GM23338 (cell line): ENCODE measurements around the gene KCNJ6. TPM values are rescaled to one million over a fixed set of nuclear protein-coding genes. Genes with fewer than 3 reads are reported as not detected.
A peak's percentile ranks its signal among the peaks of the same experiment; 100 is the strongest.

Experiments used
- ATAC-seq: fragments of 200-7000 bp; cut with Tn5 transposase; 3 replicates; pipeline ENCODE4 v1.9.1; 2020
- DNase-seq: peaks from one replicate; pipeline ENCODE4 v3.0.0-alpha.2; 2015; ENCODE audit warnings: low spot score
- H2AFZ ChIP-seq: fragments of 200-600 bp; sonication (generic); 2 replicates; pipeline ENCODE4 v1.8.0; 2016; ENCODE audit warnings: antibody characterized with exemption, mild to moderate bottlenecking, moderate library complexity
- H3F3A ChIP-seq: fragments of 200-600 bp; sonication (generic); replicated peaks from 2 replicates; pipeline ENCODE4 v1.8.0; 2017; ENCODE audit warnings: antibody characterized with exemption, mixed run types, low read depth
- H3K27ac ChIP-seq: fragments of 200-600 bp; sonication (generic); 2 replicates; pipeline ENCODE4 v1.6.1; 2016; ENCODE audit warnings: low read depth
- H3K27me3 ChIP-seq: fragments of 200-600 bp; sonication (generic); 2 replicates; pipeline ENCODE4 v1.8.0; 2016; ENCODE audit warnings: mild to moderate bottlenecking, mixed run types, moderate library complexity; ENCODE audit not compliant: insufficient read depth
- H3K36me3 ChIP-seq: fragments of 200-600 bp; sonication (generic); 2 replicates; pipeline ENCODE4 v1.8.0; 2016; ENCODE audit warnings: mild to moderate bottlenecking; ENCODE audit not compliant: insufficient read depth
- H3K4me1 ChIP-seq: fragments of 200-600 bp; sonication (generic); 2 replicates; pipeline ENCODE4 v1.8.0; 2016; ENCODE audit warnings: mild to moderate bottlenecking, moderate library complexity; ENCODE audit not compliant: insufficient read depth
- H3K4me2 ChIP-seq: fragments of 200-600 bp; sonication (generic); 2 replicates; pipeline ENCODE4 v1.7.1; 2017; ENCODE audit warnings: mixed run types
- H3K4me3 ChIP-seq: fragments of 200-600 bp; sonication (generic); 2 replicates; pipeline ENCODE4 v1.6.1; 2016; ENCODE audit warnings: mixed run types
- H3K79me2 ChIP-seq: fragments of 200-600 bp; sonication (generic); replicated peaks from 2 replicates; pipeline ENCODE4 v1.8.0; 2017; ENCODE audit warnings: mild to moderate bottlenecking; ENCODE audit not compliant: insufficient read depth
- H3K9me2 ChIP-seq: fragments of 200-600 bp; sonication (generic); 2 replicates; pipeline ENCODE4 v1.8.0; 2017; ENCODE audit not compliant: insufficient read depth
- H4K20me1 ChIP-seq: fragments of 200-600 bp; sonication (generic); replicated peaks from 2 replicates; pipeline ENCODE4 v1.8.0; 2017; ENCODE audit warnings: mild to moderate bottlenecking; ENCODE audit not compliant: insufficient read depth
- H3K27ac Mint-ChIP-seq: 2 replicates; pipeline ENCODE4 v1.8.0; 2020; ENCODE audit warnings: inconsistent platforms, mild to moderate bottlenecking, moderate library complexity, mixed read lengths
- H3K27me3 Mint-ChIP-seq: 3 replicates; pipeline ENCODE4 v1.8.0; 2022; ENCODE audit warnings: low read depth, mild to moderate bottlenecking, moderate library complexity, mixed read lengths, inconsistent platforms; ENCODE audit not compliant: insufficient read depth, poor library complexity
- H3K36me3 Mint-ChIP-seq: 3 replicates; pipeline ENCODE4 v1.8.0; 2021; ENCODE audit warnings: low read depth, mild to moderate bottlenecking, inconsistent platforms, moderate library complexity, mixed read lengths
- H3K4me1 Mint-ChIP-seq: 3 replicates; pipeline ENCODE4 v1.8.0; 2020; ENCODE audit warnings: mild to moderate bottlenecking, inconsistent platforms, mixed read lengths
- H3K4me3 Mint-ChIP-seq: 3 replicates; pipeline ENCODE4 v1.8.0; 2021; ENCODE audit warnings: moderate library complexity, mild to moderate bottlenecking, inconsistent platforms, mixed read lengths
- H3K9me3 Mint-ChIP-seq: 3 replicates; pipeline ENCODE4 v1.8.0; 2020; ENCODE audit warnings: moderate library complexity, mild to moderate bottlenecking, inconsistent platforms, mixed read lengths
- CREB1 ChIP-seq: fragments of 250-450 bp; sonication (Bioruptor Pico); IDR thresholded peaks from 2 replicates; pipeline ENCODE4 v1.5.0; 2020; ENCODE audit warnings: low read depth, mild to moderate bottlenecking, moderate library complexity
- EZH2 ChIP-seq: fragments of 200-600 bp; sonication (generic); IDR thresholded peaks from one replicate; pipeline ENCODE4 v1.8.0; 2017; ENCODE audit warnings: antibody characterized with exemption, mild to moderate bottlenecking, low read depth; ENCODE audit not compliant: unreplicated experiment
- EZH2phosphoT487 ChIP-seq: fragments of 200-600 bp; sonication (generic); IDR thresholded peaks from one replicate; pipeline ENCODE4 v1.8.1; 2018; ENCODE audit warnings: antibody characterized with exemption; ENCODE audit not compliant: unreplicated experiment
- JUNB ChIP-seq: IDR thresholded peaks from one replicate; pipeline ENCODE4 v1.6.1; 2016; ENCODE audit warnings: antibody characterized with exemption; ENCODE audit not compliant: unreplicated experiment
- NANOG ChIP-seq: IDR thresholded peaks from 2 replicates; pipeline ENCODE4 v1.6.1; 2016; ENCODE audit warnings: antibody characterized with exemption, borderline replicate concordance
- STAT1 ChIP-seq: IDR thresholded peaks from one replicate; pipeline ENCODE4 v1.6.1; 2016; ENCODE audit warnings: antibody characterized with exemption; ENCODE audit not compliant: unreplicated experiment
- ZNF114 ChIP-seq: fragments of 250-450 bp; sonication (Bioruptor Pico); IDR thresholded peaks from 2 replicates; pipeline ENCODE4 v1.5.0; 2020; ENCODE audit warnings: mild to moderate bottlenecking, moderate library complexity
- ZNF331 ChIP-seq: fragments of 250-450 bp; sonication (Bioruptor Pico); IDR thresholded peaks from 2 replicates; pipeline ENCODE4 v1.5.0; 2020; ENCODE audit warnings: low read depth, mild to moderate bottlenecking, moderate library complexity
- polyA plus RNA-seq: library from polyadenylated mRNA; unstranded; fragments of >200 nt; fragmentation: Nextera tagmentation; extraction: Ambion mirVana; gene quantifications from 2 replicates; pipeline ENCODE4 v1.2.1, GENCODE V29; 2016
- total RNA-seq: library from RNA; depleted of rRNA; stranded (reverse); fragments of >200 nt; shearing (Covaris generic); gene quantifications from 2 replicates; pipeline ENCODE4 v1.2.3, GENCODE V29; 2014
- TF ChIP-seq, protein P1 (sequence below): IDR thresholded peaks from one replicate; pipeline ENCODE4 v1.6.1; 2018; ENCODE audit warnings: antibody characterized with exemption; ENCODE audit not compliant: unreplicated experiment
- TF ChIP-seq, protein P2 (sequence below), 2 experiments: fragments of 200-600 bp in 1 of 2; sonication (generic) in 1 of 2; conservative IDR thresholded peaks; 2 replicates each; pipeline versions ENCODE4 v1.5.1 to v1.6.1; 2016 to 2017; ENCODE audit warnings: antibody characterized with exemption in 2 of 2, low read depth in 2 of 2, mild to moderate bottlenecking in 2 of 2, moderate library complexity in 1 of 2

Gene KCNJ6
- total and polyA plus RNA-seq, 2 experiments from 2014 or later, result 0.48 to 0.52 TPM

DNA sequence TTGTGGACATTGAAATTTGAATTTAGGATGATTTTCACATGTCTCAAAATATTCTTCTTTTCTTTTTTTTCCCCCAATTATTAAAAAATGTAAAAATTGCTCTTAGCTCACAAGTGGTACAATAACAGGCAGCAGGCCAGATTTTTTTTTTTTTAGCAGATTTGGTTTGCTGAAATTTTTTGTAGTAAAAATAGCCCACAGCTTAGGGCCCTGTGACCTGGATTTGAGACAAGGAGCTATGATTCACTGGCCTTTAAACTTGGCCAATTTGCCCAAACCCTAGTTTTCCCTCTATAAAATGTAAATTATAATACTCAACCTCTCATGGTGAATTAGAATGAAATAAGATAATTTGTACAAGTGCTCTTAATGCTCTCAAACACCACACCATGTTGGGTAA, 295.9 kb downstream of the KCNJ6 start (continued):
- no peak for TF ChIP-seq EZH2
- TF ChIP-seq NANOG, result no peak
- no peak for TF ChIP-seq STAT1
- TF ChIP-seq ZNF114 (CRISPR knock-in tag), result no peak
- TF ChIP-seq CREB1 (CRISPR knock-in tag), result no peak
- no peak for TF ChIP-seq JUNB

- DNase-seq (no peak), ATAC-seq (no peak)
- H3K79me2 ChIP-seq, result no peaks in the 10 kb centered on the region
- TF ChIP-seq NANOG (no peak), EZH2phosphoT487 (no peak), EZH2 (no peak)
- TF ChIP-seq, protein P1, sequence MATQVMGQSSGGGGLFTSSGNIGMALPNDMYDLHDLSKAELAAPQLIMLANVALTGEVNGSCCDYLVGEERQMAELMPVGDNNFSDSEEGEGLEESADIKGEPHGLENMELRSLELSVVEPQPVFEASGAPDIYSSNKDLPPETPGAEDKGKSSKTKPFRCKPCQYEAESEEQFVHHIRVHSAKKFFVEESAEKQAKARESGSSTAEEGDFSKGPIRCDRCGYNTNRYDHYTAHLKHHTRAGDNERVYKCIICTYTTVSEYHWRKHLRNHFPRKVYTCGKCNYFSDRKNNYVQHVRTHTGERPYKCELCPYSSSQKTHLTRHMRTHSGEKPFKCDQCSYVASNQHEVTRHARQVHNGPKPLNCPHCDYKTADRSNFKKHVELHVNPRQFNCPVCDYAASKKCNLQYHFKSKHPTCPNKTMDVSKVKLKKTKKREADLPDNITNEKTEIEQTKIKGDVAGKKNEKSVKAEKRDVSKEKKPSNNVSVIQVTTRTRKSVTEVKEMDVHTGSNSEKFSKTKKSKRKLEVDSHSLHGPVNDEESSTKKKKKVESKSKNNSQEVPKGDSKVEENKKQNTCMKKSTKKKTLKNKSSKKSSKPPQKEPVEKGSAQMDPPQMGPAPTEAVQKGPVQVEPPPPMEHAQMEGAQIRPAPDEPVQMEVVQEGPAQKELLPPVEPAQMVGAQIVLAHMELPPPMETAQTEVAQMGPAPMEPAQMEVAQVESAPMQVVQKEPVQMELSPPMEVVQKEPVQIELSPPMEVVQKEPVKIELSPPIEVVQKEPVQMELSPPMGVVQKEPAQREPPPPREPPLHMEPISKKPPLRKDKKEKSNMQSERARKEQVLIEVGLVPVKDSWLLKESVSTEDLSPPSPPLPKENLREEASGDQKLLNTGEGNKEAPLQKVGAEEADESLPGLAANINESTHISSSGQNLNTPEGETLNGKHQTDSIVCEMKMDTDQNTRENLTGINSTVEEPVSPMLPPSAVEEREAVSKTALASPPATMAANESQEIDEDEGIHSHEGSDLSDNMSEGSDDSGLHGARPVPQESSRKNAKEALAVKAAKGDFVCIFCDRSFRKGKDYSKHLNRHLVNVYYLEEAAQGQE, result no peak
- H3K4me2 ChIP-seq, result no peak overlapping the region
- Mint-ChIP-seq H3K27ac (no peak overlapping the region), H3K4me1 (peaks cover 9% of the 10 kb centered on the region), H3K36me3 (peaks cover 2% of the 10 kb centered on the region; the same call in 1 of the 3 replicates), H3K4me3 (no peak overlapping the region), H3K27me3 (peaks cover 4% of the 10 kb centered on the region), H3K9me3 (no peaks in the 10 kb centered on the region)
- no peak overlapping the region for H3K4me3 ChIP-seq
- H3K9me2 ChIP-seq, result peaks cover 14% of the 10 kb centered on the region
- no peak overlapping the region for H3K27ac ChIP-seq
- H3K36me3 ChIP-seq, result no peaks in the 10 kb centered on the region
- H3K27me3 ChIP-seq, result no peaks in the 10 kb centered on the region
- no peaks in the 10 kb centered on the region for H3F3A ChIP-seq
- peak overlapping the region; percentile 56; the same call in 1 of the 2 replicates for H2AFZ ChIP-seq
- H3K4me1 ChIP-seq, result 0 out of 2 replicates have a peak, but pooled peaks cover 5% of the 10 kb centered on the region
- no peaks in the 10 kb centered on the region for H4K20me1 ChIP-seq
Measured at GRCh38 chr21:37619464-37619974, 296.7 kb downstream of the KCNJ6 start.

GRCh38 chr21:37618081-37618480, 298.2 kb downstream of the KCNJ6 start:
- Mint-ChIP-seq H3K36me3 (peaks cover 13% of the 10 kb centered on the region; the same call in 1 of the 3 replicates), H3K27me3 (peaks cover 4% of the 10 kb centered on the region), H3K4me1 (no peaks in the 10 kb centered on the region; the same call in 2 of the 3 replicates), H3K9me3 (peaks cover 12% of the 10 kb centered on the region), H3K4me3 (no peak overlapping the region), H3K27ac (no peak overlapping the region)
- H3K36me3 ChIP-seq, result no peaks in the 10 kb centered on the region
- H3K79me2 ChIP-seq, result no peaks in the 10 kb centered on the region
- H2AFZ ChIP-seq, result no peak overlapping the region
- peaks cover 14% of the 10 kb centered on the region for H3K9me2 ChIP-seq
- no peaks in the 10 kb centered on the region for H4K20me1 ChIP-seq
- ATAC-seq (no peak), DNase-seq (no peak)
- no peak overlapping the region for H3K4me3 ChIP-seq
- H3K4me1 ChIP-seq, result 0 out of 2 replicates have a peak, but pooled peaks cover 2% of the 10 kb centered on the region
- H3K27me3 ChIP-seq, result no peaks in the 10 kb centered on the region
- no peak overlapping the region for H3K27ac ChIP-seq
- H3K4me2 ChIP-seq, result no peak overlapping the region
- H3F3A ChIP-seq, result no peaks in the 10 kb centered on the region
- TF ChIP-seq ZNF331 (CRISPR knock-in tag) (no peak), JUNB (no peak)
- TF ChIP-seq, protein P2, sequence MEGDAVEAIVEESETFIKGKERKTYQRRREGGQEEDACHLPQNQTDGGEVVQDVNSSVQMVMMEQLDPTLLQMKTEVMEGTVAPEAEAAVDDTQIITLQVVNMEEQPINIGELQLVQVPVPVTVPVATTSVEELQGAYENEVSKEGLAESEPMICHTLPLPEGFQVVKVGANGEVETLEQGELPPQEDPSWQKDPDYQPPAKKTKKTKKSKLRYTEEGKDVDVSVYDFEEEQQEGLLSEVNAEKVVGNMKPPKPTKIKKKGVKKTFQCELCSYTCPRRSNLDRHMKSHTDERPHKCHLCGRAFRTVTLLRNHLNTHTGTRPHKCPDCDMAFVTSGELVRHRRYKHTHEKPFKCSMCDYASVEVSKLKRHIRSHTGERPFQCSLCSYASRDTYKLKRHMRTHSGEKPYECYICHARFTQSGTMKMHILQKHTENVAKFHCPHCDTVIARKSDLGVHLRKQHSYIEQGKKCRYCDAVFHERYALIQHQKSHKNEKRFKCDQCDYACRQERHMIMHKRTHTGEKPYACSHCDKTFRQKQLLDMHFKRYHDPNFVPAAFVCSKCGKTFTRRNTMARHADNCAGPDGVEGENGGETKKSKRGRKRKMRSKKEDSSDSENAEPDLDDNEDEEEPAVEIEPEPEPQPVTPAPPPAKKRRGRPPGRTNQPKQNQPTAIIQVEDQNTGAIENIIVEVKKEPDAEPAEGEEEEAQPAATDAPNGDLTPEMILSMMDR (conservative IDR thresholded peaks at IDR 0.05; ENCODE audit: low read depth in 2 of 2), result no peak
